Glomerular endothelial cell (primary cell): ENCODE measurements around the gene WASL. TPM values are rescaled to one million over a fixed set of nuclear protein-coding genes. Genes with fewer than 3 reads are reported as not detected.

Source experiments
- DNase-seq: peaks from one replicate; pipeline ENCODE4 v3.0.0-alpha.2; 2011; ENCODE audit warnings: low read depth, low spot score; ENCODE audit errors: extremely low read depth
- total RNA-seq: library from RNA; depleted of rRNA; stranded (reverse); fragments of >200 nt; gene quantifications from 2 replicates; pipeline ENCODE4 v1.2.3, GENCODE V29; 2015

Gene WASL
- total RNA-seq, 1 donor from 2014 or later: 25.6 TPM

DNA sequence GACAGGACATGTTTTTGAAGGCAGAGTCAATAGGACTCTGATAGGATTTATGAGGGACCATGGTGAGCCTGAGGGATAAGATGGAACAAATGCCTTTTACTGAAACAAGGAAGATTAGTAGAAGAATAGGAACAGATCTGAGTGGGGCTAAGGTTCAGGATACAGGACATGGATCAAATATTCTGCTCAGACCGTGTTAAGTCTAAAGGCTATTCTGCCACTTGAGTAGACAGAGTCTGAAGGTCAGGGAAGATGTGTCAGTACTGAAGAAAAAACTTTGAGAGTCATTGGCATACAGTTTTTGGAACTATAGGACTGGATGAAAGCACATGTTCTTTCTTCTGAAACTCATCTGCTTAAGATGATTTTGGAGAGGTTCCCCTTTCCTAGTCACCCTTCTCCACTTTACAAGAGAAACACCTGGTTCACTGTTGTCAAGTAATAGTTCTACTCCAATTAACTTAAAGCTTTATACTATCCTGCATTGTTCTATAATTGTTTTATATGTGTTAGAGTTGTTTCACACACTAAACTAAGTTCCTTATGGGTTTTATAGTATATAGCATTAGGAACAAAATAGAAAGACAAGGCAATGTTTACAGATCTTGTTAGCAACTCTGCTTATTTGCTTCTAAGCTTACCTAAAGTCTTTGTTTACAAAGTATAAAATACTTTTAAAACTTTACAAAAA is 43.4 kb downstream of the WASL start:
- no peak for DNase-seq

DNA sequence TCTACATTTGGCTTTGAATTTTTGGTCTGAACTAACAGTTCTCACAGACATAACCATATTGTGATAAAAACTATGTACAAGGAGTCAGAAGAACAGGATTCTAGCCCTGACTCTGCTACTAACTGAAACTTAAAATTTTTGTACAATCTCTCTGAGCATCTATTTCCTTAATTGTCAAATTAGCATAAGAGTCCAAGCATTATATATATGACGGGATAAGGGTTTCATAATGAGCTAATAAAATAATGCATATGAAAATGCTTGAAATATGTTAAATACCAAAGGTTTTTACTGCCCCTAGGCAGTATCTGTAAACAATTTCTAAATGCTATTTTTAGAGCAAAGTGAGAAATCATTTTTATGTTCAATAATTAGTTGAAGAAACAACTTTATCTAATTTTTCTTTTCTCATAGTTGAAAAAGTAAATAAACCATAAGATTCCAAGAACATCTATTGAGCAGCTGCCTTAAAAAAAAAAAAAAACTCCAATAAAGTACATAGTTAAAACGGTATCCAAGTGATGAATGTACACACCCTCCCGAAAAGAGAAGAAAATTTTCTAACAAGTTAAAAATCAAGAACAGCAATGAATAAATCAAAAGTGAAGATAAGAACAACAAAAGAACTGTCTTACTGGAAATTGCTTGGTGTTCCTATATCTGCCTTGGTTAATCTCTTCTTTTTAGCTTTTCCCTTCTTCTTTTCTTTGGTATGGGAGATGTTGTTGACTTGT is 52.7 kb downstream of the WASL start:
- DNase-seq: no peak

DNA sequence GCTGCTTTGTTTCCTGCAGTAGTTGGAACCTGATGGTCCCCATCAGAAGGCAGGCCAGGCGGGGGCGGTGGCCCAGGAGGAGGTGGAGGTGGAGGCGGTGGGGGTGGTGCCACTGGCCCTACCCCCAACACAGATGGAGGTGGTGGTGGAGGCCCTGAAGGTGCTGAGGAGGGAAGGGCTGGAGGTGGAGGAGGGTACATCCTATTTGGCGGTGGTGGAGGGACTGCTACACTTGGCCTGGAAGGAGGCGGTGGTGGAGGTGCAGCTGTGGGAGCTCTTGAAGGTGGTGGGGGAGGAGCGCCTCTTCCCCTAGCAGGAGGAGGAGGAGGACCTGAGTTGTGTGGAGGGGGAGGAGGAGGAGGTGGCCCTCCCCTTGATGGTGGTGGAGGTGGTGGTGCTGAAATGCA is 56.3 kb downstream of the WASL start:
- no peak for DNase-seq

GRCh38 chr7:123690550-123690949 is 58.3 kb downstream of the WASL start:
- DNase-seq: no peak

- no peak for DNase-seq
These were observed 59.6 kb downstream of the WASL start for GRCh38 chr7:123689250-123689649.

GRCh38 chr7:123687727-123688126 is 61.1 kb downstream of the WASL start:
- DNase-seq: no peak

DNA sequence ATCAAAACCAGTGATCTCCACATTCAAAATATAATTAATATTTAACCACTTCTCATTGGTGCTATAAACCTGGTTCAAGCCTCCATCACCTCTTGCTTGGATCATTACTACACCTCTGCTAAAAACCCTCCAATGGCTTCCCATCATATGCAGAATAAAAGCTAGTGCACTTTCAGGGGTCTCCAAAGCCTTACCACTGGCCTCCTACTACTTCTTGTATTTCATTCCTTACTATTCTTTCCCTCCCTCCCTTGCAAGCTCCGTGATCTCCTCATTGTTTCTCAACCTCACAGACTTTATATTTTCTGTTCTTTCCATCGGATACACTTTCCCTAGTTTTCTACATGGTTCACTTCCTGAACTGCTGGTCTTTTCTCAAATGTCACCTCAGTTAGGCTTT is 61.6 kb downstream of the WASL start:
- DNase-seq: no peak

GRCh38 chr7:123682690-123683089 is 66.1 kb downstream of the WASL start:
- DNase-seq: peak; percentile 56

DNA sequence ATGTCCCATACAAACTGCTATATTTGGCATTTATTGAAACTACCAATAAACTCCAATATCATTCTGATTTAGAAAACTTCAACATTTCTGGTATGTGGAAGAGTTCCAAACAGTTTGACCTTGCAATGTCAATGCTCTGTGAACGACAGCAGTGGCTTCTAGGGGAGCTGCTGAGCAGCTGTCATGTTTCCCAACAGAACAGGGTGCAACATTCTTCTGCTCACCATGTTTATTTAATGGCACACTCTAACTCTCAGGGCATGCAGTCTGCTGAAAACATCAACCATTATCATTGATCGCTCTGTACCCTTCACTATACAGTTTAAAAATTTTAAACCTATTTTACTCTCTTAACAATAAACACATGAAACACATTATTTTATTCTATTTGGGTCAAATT is 67.2 kb downstream of the WASL start:
- DNase-seq: no peak

DNA sequence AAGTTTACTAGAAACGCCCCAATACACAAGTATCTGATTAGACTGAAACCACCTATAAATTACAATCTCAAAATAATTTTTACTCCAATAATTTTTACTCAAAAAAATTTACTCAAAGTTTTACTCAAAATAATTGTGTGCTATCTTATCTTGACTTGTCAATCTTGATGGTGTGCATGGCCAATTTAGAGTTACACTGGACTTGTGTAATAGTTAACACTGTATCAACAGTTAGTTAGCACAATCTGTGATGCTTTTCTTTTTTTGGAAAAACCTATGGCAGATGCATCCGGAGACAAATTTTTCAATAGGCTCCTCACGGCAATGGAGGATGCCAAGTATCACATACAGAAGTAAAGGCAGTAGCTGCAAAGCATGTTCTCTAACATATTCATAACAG is 68.2 kb downstream of the WASL start:
- DNase-seq: no peak

- no peak for DNase-seq
These were observed 69.2 kb downstream of the WASL start for GRCh38 chr7:123679614-123680013.

- DNase-seq: no peak
These were observed 71.6 kb downstream of the WASL start for GRCh38 chr7:123677061-123677715.

DNA sequence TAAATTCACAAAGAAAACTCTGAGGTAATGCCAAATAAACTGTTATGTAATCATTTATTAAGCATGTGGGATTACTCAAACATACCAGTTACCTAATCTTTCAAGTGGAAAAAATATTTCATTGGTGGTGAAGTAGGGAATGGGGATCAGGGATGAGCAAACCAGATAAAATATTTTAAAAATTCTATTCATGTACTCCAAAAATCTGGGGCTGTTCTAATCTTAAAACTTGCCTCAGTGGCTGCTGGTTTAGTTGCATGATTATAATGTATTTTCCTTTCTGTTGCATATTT is 73.7 kb downstream of the WASL start:
- no peak for DNase-seq

GRCh38 chr7:123674399-123675180 is 74.2 kb downstream of the WASL start:
- DNase-seq: no peak

DNA sequence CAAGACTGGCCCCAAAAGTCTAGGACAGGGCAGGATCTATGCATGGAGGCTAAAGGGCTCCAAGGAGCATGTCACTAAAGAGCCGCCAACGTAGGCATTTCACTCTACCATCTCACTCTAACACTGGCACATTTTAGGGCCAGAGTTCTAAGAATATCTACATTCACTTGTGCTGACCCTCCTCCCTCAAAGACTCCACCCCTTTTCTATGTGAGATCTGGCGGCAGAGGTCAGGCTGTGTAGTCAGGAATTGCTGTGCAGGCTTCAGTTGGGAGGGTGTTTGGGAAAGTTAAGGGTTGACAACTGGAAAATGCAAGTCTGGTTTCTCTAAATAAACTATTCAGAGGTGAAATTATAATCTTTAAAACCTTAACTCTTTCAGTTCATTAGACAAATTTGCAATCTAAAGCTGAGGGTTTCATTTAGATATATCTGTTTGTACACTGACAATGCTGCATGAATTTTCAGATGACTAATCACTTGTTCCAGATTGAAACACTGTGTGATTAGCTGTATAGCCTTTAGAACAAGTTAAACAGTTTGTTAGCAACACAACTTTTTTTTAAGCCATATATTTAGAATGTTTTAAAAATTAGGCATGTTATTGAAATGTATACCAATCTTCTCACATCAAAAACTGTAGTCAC is 74.9 kb downstream of the WASL start:
- no peak for DNase-seq

GRCh38 chr7:123673137-123673732 is 75.6 kb downstream of the WASL start:
- no peak for DNase-seq

DNA sequence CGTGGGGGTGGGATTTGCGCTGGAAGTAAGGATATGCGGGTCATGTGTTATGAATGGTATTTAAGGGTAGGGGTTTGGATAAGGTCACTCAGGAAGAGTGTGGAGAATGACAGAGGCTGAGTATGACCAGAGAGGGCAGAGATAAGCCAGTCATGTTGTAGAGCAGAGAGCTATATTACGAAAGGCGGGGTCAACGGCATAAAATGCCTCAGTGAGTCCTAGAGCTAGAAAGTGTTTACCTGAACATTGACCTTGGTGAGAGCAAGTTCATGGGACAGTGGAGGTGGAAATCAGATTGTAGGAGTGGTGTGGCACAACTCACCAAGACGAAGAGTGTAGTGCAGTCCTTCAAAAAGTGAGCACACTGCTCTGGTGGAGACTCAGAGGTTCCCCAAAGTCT is 79.3 kb downstream of the WASL start:
- no peak for DNase-seq

DNA sequence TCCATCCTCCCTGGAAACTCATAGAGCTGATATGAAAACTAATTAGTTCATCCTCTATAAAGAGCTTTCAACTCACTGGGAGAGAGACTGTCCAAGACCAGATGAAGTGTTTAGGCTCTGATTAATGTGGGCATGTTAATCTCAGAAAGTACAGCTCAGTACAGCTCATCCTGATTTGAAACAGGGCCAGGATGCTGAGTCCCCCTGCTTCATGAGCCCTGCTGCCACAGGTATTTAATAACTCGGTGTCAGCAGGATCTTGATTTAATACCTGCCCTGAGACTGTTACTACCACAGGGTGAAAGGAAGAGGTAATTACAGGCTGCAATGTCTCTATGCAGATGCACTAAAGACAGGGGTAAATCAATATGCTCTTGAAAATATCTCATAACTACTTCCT is 82.3 kb downstream of the WASL start:
- no peak for DNase-seq

GRCh38 chr7:123665896-123666295 is 82.9 kb downstream of the WASL start:
- no peak for DNase-seq

DNA sequence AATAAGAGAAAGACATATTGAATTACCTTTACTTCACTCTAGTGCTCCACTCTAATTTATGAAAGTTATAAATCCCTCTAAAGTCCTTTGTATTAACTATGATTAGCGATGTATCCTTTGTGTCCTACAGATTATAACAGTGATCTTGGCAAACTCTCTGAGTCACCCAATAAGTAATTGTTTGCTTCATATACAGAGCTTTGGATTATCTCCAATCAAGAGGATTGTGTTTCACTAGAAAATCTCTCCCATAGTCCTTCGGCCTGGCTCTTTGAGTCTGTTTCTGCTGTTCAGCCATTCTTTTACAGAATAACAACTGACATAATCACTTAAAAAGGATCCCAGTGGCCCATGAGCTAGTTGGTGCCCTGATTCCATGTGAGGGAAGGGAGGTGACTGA is 83.6 kb downstream of the WASL start:
- no peak for DNase-seq

DNA sequence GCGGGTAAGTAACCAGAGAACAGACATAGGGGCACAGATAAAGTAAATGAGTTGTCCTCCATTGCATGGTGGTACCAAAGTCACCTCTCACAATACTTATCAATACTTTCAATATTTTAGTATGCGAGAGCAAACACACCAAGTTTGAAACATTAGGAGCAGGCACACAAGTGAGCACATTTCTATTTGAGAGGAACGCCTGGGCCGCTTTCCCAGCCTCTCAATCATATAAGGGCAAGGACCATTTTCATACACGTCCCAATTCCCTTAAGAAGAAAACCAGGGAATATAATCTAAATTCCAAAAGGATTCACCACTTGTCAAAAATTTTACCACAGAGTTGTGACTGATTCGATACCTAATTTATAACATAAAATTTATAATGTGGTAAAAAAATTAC is 85.6 kb downstream of the WASL start:
- no peak for DNase-seq
